ENCODE measurements around the gene RIN3.

The RIN3 gene

GRCh38 chr14:92649066-92649465 lies 135.5 kb downstream of the RIN3 start:
- no peaks in the 10 kb centered on the region for H3K79me2 ChIP-seq (ENCODE audit: control insufficient read depth, insufficient read depth, low read length)
- no peak overlapping the region for H3K4me3 ChIP-seq (ENCODE audit: low read length)
- H3K23ac ChIP-seq (ENCODE audit: low read length) = no peak overlapping the region
- WGBS (ENCODE audit: extremely low coverage, insufficient coverage, low lambda C conversion rate) = no CpG with 5 or more reads among the region's 7 CpGs
- H3K79me1 ChIP-seq (ENCODE audit: low read length) = no peaks in the 10 kb centered on the region
- H2BK120ac ChIP-seq (ENCODE audit: low read depth, low read length) = no peak overlapping the region
- H2BK15ac ChIP-seq (replicated peaks; ENCODE audit: low read depth) = no peak overlapping the region
- H3K4me2 ChIP-seq (ENCODE audit: low read length) = no peak overlapping the region
- H4K8ac ChIP-seq (ENCODE audit: low read depth, low read length) = no peak overlapping the region
- H3K36me3 ChIP-seq (ENCODE audit: control insufficient read depth, insufficient read depth, low read length) = no peaks in the 10 kb centered on the region
- H4K5ac ChIP-seq (ENCODE audit: low read length) = no peak overlapping the region
- H3K4ac ChIP-seq (ENCODE audit: low read depth, low read length) = no peak overlapping the region
- H2AK5ac ChIP-seq (ENCODE audit: low read length) = no peak overlapping the region
- H3K27ac ChIP-seq (ENCODE audit: low read depth, low read length) = no peak overlapping the region
- no peak overlapping the region for H3K18ac ChIP-seq (ENCODE audit: low read length)
- H3K27me3 ChIP-seq (ENCODE audit: insufficient read depth, low read length, poor library complexity) = no peaks in the 10 kb centered on the region
- H3K4me1 ChIP-seq (ENCODE audit: control insufficient read depth, low read depth, low read length) = no peaks in the 10 kb centered on the region
- no peak overlapping the region for H3K56ac ChIP-seq (ENCODE audit: low read length)
- no peak overlapping the region for H3K9ac ChIP-seq (ENCODE audit: low read length)
- H2BK5ac ChIP-seq (ENCODE audit: low read length) = no peak overlapping the region
- DNase-seq = no peak

- Histone ChIP-seq H3K4me1 (ENCODE audit: control insufficient read depth, low read depth, low read length) (no peaks in the 10 kb centered on the region), H3K4me3 (ENCODE audit: low read length) (no peak overlapping the region), H2BK15ac (replicated peaks; ENCODE audit: low read depth) (no peak overlapping the region), H3K79me1 (ENCODE audit: low read length) (no peaks in the 10 kb centered on the region), H4K8ac (ENCODE audit: low read depth, low read length) (no peak overlapping the region), H2AK5ac (ENCODE audit: low read length) (no peak overlapping the region), H3K23ac (ENCODE audit: low read length) (no peak overlapping the region), H3K27me3 (ENCODE audit: insufficient read depth, low read length, poor library complexity) (no peaks in the 10 kb centered on the region), H4K5ac (ENCODE audit: low read length) (no peak overlapping the region), H3K79me2 (ENCODE audit: control insufficient read depth, insufficient read depth, low read length) (no peaks in the 10 kb centered on the region), H3K36me3 (ENCODE audit: control insufficient read depth, insufficient read depth, low read length) (no peaks in the 10 kb centered on the region), H3K4ac (ENCODE audit: low read depth, low read length) (no peak overlapping the region), H3K18ac (ENCODE audit: low read length) (no peak overlapping the region), H3K56ac (ENCODE audit: low read length) (no peak overlapping the region), H3K9ac (ENCODE audit: low read length) (no peak overlapping the region), H2BK120ac (ENCODE audit: low read depth, low read length) (no peak overlapping the region), H2BK5ac (ENCODE audit: low read length) (no peak overlapping the region), H3K27ac (ENCODE audit: low read depth, low read length) (no peak overlapping the region), H3K4me2 (ENCODE audit: low read length) (no peak overlapping the region)
- DNase-seq = no peak
- no CpG with 5 or more reads among the region's 17 CpGs for WGBS (ENCODE audit: extremely low coverage, insufficient coverage, low lambda C conversion rate)
These were observed 136.5 kb downstream of the RIN3 start for GRCh38 chr14:92649934-92650545.

GRCh38 chr14:92650581-92651105 lies 137.1 kb downstream of the RIN3 start:
- H4K5ac ChIP-seq (ENCODE audit: low read length) = no peak overlapping the region

GRCh38 chr14:92651106-92651757 lies 137.7 kb downstream of the RIN3 start:
- no peak overlapping the region for H4K5ac ChIP-seq (ENCODE audit: low read length)
- no CpG with 5 or more reads among the region's 17 CpGs for WGBS (ENCODE audit: extremely low coverage, insufficient coverage, low lambda C conversion rate)
- H3K9ac ChIP-seq (ENCODE audit: low read length) = no peak overlapping the region
- H3K79me1 ChIP-seq (ENCODE audit: low read length) = no peaks in the 10 kb centered on the region
- no peak overlapping the region for H3K27ac ChIP-seq (ENCODE audit: low read depth, low read length)
- H2BK5ac ChIP-seq (ENCODE audit: low read length) = no peak overlapping the region
- H2BK15ac ChIP-seq (replicated peaks; ENCODE audit: low read depth) = no peak overlapping the region
- H3K23ac ChIP-seq (ENCODE audit: low read length) = no peak overlapping the region
- no peaks in the 10 kb centered on the region for H3K79me2 ChIP-seq (ENCODE audit: control insufficient read depth, insufficient read depth, low read length)
- no peak overlapping the region for H3K18ac ChIP-seq (ENCODE audit: low read length)
- no peaks in the 10 kb centered on the region for H3K36me3 ChIP-seq (ENCODE audit: control insufficient read depth, insufficient read depth, low read length)
- no peaks in the 10 kb centered on the region for H3K4me1 ChIP-seq (ENCODE audit: control insufficient read depth, low read depth, low read length)
- no peak overlapping the region for H3K4me2 ChIP-seq (ENCODE audit: low read length)
- no peak for DNase-seq
- H3K4me3 ChIP-seq (ENCODE audit: low read length) = no peak overlapping the region
- no peak overlapping the region for H2AK5ac ChIP-seq (ENCODE audit: low read length)
- no peak overlapping the region for H3K4ac ChIP-seq (ENCODE audit: low read depth, low read length)
- no peak overlapping the region for H4K8ac ChIP-seq (ENCODE audit: low read depth, low read length)
- no peak overlapping the region for H3K56ac ChIP-seq (ENCODE audit: low read length)
- no peaks in the 10 kb centered on the region for H3K27me3 ChIP-seq (ENCODE audit: insufficient read depth, low read length, poor library complexity)
- no peak overlapping the region for H2BK120ac ChIP-seq (ENCODE audit: low read depth, low read length)

More at GRCh38 chr14:92650581-92651105, 137.1 kb downstream of the RIN3 start:
- Histone ChIP-seq H3K18ac (ENCODE audit: low read length) (no peak overlapping the region), H3K4ac (ENCODE audit: low read depth, low read length) (no peak overlapping the region), H2BK5ac (ENCODE audit: low read length) (no peak overlapping the region), H2BK15ac (replicated peaks; ENCODE audit: low read depth) (no peak overlapping the region), H4K8ac (ENCODE audit: low read depth, low read length) (no peak overlapping the region), H3K79me1 (ENCODE audit: low read length) (no peaks in the 10 kb centered on the region), H3K27ac (ENCODE audit: low read depth, low read length) (no peak overlapping the region), H2BK120ac (ENCODE audit: low read depth, low read length) (no peak overlapping the region), H3K4me2 (ENCODE audit: low read length) (no peak overlapping the region), H3K56ac (ENCODE audit: low read length) (no peak overlapping the region), H2AK5ac (ENCODE audit: low read length) (no peak overlapping the region), H3K4me1 (ENCODE audit: control insufficient read depth, low read depth, low read length) (no peaks in the 10 kb centered on the region), H3K23ac (ENCODE audit: low read length) (no peak overlapping the region), H3K27me3 (ENCODE audit: insufficient read depth, low read length, poor library complexity) (no peaks in the 10 kb centered on the region), H3K4me3 (ENCODE audit: low read length) (no peak overlapping the region), H3K9ac (ENCODE audit: low read length) (no peak overlapping the region), H3K36me3 (ENCODE audit: control insufficient read depth, insufficient read depth, low read length) (no peaks in the 10 kb centered on the region), H3K79me2 (ENCODE audit: control insufficient read depth, insufficient read depth, low read length) (no peaks in the 10 kb centered on the region)
- DNase-seq = no peak
- no CpG with 5 or more reads among the region's 12 CpGs for WGBS (ENCODE audit: extremely low coverage, insufficient coverage, low lambda C conversion rate)

- Histone ChIP-seq H3K23ac (ENCODE audit: low read length) (no peak overlapping the region), H3K4me1 (ENCODE audit: control insufficient read depth, low read depth, low read length) (no peaks in the 10 kb centered on the region), H3K79me1 (ENCODE audit: low read length) (no peaks in the 10 kb centered on the region), H3K56ac (ENCODE audit: low read length) (no peak overlapping the region), H3K9ac (ENCODE audit: low read length) (no peak overlapping the region), H4K8ac (ENCODE audit: low read depth, low read length) (no peak overlapping the region), H3K79me2 (ENCODE audit: control insufficient read depth, insufficient read depth, low read length) (no peaks in the 10 kb centered on the region), H2BK120ac (ENCODE audit: low read depth, low read length) (no peak overlapping the region), H3K4me3 (ENCODE audit: low read length) (no peak overlapping the region), H3K4me2 (ENCODE audit: low read length) (no peak overlapping the region), H2BK5ac (ENCODE audit: low read length) (no peak overlapping the region), H3K27ac (ENCODE audit: low read depth, low read length) (no peak overlapping the region), H3K36me3 (ENCODE audit: control insufficient read depth, insufficient read depth, low read length) (no peaks in the 10 kb centered on the region), H2AK5ac (ENCODE audit: low read length) (no peak overlapping the region), H3K4ac (ENCODE audit: low read depth, low read length) (no peak overlapping the region), H4K5ac (ENCODE audit: low read length) (no peak overlapping the region), H3K18ac (ENCODE audit: low read length) (no peak overlapping the region), H3K27me3 (ENCODE audit: insufficient read depth, low read length, poor library complexity) (no peaks in the 10 kb centered on the region), H2BK15ac (replicated peaks; ENCODE audit: low read depth) (no peak overlapping the region)
- DNase-seq = no peak
- no CpG with 5 or more reads among the region's 27 CpGs for WGBS (ENCODE audit: extremely low coverage, insufficient coverage, low lambda C conversion rate)
These were observed 138.3 kb downstream of the RIN3 start for GRCh38 chr14:92651758-92652406.

All from mesendoderm (in vitro differentiated cells).